GM04504 (cell line): Measurements from ENCODE around the gene EMILIN1.

Experiments
- DNase-seq: peaks from one replicate; pipeline ENCODE4 v3.0.0-alpha.2; 2012; ENCODE audit warnings: low read depth

EMILIN1 gene

DNA sequence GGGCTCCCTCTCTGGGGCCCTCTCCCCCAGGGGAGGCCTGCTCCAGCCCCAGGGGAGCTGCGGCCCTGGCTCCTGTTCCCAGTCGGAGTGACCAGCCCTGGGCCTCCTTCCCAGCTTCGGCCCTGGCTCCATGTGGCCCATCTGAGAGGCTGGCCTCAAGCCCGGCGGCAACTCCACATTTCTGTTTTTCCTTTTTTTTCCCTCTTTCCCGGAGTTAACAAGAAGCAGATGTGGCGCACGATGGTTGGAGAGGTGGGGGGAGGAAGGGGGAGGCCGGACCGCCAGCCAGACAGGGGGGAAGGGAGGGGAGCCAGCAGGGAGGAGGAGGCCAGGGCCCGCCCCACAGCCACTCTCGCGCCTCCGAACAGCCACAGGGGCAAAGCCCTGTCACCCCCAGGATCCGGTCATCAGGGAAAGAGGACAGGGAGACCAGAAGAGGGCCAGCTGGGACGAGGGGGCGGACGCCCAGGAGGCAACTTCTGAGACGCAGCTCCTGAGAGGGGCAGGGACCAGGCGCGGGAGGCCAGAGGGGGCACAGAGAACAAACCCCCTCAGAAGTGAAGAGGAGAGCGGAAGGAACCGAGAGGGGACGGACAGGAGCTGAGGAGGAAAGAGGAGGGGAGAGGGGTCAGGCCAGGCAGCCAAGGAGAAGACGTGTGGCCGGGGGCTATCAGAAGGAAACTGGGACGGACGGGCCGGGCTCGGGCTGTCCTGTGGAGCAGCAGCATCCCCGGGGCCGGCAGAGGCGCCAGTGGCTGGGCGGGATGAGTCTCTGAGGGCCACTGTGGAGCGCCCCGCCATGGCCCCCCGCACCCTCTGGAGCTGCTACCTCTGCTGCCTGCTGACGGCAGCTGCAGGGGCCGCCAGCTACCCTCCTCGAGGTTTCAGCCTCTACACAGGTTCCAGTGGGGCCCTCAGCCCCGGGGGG lies at the start of gene EMILIN1:
Gene EMILIN1, plus strand, starts transcription at position 349 of the 928 bp plus-strand sequence. Its CDS starts 451 bp downstream, at position 800.
- DNase-seq = peak; percentile 97

DNA sequence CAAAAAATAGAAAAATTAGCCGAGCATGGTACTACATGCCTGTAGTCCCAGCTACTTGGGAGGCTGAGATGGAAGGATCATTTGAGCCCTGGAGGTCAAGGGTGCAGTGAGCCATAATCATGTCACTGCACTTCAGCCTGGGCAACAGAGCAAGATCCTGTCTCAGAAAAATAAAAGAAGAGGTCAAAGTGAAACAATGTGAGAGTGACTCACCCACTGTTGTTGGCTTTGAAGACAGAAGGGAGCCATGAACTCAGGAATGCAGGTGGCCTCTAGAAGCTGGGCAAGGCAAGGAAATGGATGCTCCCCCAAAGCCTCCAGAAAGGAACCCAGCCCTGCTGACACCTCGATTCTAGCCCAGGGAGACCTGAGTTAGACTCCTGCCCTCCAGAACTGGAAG lies 49.4 kb upstream of the EMILIN1 start:
- DNase-seq = no peak

DNA sequence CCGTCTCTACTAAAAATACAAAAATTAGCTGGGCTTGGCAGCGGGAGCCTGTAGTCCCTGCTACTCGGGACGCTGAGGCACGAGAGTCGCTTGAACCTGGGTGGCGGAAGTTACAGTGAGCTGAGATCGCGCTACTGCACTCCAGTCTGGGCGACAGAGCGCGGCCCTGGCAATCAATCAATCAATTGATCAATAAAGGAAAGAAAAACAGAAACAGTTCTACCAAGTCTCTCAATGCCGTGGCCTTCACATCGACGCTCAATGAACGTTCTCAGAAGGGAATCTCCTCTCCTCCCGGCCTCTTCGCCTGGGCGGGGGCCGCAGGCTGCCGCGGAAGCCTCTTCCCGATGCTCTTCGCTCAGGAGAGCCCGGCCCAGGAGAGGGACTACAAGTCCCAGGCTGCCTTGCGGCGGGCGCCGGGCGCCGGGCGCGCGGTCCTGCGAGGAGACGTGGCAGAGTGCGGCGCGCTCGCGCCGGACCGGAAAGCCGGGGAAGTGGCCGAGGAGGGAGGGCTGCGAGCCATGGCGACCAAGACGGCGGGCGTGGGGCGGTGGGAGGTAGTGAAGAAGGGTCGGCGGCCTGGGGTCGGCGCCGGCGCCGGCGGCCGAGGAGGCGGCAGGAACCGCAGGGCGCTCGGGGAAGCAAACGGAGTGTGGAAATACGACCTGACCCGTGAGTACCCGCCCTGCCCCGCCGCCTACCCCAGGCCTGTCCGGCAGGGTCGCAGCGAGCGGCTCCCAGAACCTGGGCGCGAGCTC lies 45.7 kb upstream of the EMILIN1 start, which contains the start of gene TMEM214:
Gene TMEM214, plus strand, starts transcription at position 471 of the 758 bp plus-strand sequence. Its CDS starts 51 bp downstream, at position 522.
- peak; percentile 74 for DNase-seq

DNA sequence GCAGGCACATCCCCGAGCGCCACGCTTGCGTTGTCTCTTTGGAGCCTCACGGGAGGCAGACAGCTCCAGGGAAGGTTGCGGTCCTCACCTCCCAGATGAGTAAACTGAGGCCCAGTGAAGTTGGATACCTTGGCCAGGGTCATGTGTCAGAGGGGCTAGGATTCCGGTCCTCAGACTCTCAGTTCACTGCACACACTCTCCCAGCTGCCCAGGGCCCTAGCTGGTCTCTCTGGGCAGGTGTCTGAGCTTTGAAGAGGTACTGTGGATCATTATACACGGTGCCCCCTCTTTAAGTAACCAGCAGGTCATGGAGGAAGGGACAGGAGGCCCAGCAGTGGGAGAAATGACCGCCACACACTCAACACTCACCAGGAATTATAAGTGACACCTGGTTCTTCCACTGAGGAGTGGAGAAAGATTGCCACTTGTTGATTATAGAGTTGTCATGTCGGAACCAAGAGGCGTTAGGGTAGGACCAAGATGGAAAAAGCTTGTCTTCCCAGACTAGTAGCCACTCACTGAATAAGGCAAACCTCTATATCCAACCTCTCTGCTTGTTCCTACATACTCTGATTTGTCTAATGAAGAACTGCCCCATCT lies 45.1 kb upstream of the EMILIN1 start:
- DNase-seq = no peak

DNA sequence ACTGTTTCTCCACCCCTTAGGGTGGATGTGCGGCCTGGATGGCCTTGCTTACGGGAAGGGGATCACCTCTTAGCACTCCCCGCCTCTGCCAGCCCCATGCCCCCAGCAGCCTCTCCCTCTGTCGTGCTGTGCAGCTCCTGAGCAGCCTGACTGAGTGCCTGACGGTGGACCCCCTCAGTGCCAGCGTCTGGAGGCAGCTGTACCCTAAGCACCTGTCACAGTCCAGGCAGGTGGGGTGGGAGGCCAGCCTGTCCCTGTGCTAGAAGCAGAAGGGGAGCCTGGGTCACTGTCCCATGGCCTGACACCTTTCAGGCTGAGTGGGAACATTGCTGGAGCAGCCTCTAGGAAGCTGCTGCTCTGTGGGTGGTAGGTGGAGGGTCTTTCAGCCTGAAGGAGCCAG lies 40.4 kb upstream of the EMILIN1 start:
- no peak for DNase-seq

DNA sequence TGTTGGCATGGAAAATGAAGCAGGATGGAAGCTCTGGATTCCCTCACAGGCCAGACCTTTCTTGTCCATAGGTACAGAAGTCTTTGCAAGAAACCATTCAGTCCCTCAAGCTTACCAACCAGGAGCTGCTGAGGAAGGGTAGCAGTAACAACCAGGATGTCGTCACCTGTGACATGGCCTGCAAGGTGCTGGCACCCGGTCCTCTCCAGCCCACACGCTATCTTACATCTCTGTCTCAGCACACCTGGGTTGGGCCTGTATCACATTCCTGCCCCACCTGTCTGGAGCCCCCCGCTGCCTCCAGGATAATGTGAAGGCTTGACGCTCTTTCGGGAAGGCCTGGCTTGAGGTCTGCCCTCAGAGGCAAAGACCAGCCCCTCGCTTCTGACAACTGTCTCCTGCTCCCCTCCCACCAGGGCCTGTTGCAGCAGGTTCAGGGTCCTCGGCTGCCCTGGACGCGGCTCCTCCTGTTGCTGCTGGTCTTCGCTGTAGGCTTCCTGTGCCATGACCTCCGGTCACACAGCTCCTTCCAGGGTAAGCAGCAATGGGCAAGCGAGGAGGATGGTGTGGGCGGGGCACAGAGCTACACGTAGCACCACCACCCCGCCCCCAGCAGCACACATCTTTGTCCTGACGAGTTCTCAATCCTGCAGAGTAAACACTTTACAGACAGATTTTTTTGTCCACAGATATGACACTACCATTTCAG lies 39.6 kb upstream of the EMILIN1 start:
- DNase-seq = no peak

DNA sequence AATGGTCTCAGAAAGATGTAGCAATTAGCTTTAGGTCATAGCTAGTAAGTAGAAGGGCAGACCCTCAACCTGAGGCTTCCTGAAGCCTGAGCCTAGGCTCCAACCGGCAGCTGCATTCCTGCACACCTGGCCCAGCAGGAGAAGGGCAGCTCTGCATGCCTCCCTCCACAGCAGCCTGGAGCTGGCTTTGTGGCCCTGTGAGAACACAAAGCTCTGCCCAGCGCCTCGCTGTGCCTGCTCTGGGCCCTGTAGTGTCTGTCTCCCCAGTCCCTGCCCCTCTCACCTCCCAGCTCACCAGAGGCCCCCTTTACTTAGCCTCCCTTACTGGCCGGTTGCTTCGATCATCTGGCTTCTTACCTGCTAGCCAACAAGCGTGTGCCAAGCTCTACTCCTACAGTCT lies 39.0 kb upstream of the EMILIN1 start:
- DNase-seq = no peak

DNA sequence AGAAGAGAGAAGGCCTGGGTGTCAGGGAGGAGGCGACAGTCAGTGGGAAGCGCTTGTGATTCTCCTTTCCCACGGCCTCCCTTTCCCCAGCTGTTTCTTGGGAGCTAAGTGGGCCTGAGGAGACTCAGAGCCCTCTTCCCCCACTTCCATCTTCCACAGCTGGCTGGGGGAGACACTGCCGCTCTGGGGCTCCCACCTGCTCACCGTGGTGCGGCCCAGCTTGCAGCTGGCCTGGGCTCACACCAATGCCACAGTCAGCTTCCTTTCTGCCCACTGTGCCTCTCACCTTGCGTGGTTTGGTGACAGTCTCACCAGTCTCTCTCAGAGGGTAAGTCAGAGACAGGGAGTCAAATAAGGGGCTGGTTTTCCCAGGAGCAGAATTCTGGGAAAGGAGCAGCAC lies 38.5 kb upstream of the EMILIN1 start:
- DNase-seq = no peak

DNA sequence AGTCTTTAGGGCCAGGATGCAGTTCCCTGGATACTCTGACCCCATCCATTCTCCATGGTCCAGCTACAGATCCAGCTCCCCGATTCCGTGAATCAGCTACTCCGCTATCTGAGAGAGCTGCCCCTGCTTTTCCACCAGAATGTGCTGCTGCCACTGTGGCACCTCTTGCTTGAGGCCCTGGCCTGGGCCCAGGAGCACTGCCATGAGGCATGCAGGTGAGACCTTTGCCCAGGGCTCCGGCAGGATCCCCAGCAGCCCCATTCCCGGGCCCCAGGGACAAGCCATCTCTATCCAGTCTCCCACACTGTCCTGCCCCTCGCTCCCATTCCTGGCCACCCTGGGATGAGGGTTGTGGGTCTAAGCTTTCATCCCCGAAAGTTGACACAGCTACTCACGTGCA lies 38.1 kb upstream of the EMILIN1 start:
- DNase-seq = no peak

DNA sequence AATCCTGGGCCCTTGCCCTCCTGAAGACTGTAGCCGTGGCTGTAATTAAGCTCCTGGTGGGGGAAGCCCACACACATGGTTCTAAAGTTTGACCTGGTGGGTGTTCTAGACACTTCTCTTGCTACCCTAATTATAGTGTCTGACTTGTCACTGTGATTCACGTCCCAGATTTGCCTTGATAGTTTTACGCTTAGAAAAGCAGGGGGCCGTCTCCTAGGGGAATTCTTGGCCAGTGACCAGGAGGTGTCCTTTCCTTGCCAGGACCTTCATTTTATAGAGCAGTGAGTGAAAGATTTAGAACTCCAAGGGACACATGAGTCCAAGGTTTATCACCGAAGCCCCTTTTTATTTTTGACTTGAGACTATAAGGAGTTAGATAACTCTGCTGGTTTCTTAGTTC lies 36.7 kb upstream of the EMILIN1 start:
- no peak for DNase-seq

DNA sequence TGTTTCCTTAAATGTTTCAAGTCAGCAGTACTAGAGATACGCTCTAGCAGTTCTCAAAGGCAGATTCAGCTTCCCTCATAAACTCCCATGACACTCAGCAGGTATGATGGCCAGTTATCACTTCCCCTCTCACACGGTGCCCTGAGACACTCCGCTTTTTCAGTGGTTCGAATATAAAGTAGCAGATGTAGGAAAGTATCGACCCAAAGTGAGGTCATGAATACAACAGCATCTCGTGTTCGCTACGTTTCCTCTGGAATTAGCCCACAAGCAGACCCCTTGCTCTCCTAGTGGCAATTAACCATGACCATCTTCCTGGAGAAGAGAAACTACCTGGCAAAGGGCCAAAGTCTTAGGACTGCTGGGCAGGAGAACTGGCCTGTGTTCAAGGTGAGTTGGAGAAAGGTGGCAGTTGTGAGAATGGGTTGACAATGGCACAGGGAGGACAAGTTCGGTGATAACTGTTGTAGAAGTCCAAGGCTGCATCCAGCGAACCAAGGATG lies 36.2 kb upstream of the EMILIN1 start:
- no peak for DNase-seq

DNA sequence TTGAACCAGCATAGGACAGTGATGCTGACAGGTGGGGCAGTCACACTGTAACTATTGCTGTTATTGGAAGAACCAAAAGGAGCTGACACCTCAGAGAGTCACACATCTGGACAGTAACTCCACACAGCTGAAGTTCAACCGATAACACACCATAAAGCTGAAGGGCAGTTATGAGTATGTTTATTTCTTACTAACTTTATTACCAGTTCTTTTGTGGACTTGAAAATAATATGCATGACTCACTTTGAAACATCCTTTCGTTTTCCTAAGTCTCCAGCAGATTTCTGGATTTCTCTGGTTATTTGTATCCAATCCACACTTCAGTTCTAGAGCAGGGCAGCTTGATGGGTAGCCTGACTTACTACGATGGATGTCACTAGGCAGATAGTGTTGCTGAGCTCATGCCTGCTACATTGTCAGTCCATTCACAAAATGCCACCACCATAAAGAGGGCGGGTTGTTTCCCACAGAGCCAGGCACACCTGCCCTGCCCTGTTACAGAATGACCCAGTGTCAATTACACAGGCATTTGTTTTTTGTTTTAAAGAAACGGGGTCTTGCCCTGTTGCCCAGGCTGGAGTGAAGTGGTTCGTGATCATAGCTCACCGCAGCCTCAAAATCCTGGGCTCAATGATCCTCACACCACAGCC lies 35.3 kb upstream of the EMILIN1 start:
- no peak for DNase-seq

DNA sequence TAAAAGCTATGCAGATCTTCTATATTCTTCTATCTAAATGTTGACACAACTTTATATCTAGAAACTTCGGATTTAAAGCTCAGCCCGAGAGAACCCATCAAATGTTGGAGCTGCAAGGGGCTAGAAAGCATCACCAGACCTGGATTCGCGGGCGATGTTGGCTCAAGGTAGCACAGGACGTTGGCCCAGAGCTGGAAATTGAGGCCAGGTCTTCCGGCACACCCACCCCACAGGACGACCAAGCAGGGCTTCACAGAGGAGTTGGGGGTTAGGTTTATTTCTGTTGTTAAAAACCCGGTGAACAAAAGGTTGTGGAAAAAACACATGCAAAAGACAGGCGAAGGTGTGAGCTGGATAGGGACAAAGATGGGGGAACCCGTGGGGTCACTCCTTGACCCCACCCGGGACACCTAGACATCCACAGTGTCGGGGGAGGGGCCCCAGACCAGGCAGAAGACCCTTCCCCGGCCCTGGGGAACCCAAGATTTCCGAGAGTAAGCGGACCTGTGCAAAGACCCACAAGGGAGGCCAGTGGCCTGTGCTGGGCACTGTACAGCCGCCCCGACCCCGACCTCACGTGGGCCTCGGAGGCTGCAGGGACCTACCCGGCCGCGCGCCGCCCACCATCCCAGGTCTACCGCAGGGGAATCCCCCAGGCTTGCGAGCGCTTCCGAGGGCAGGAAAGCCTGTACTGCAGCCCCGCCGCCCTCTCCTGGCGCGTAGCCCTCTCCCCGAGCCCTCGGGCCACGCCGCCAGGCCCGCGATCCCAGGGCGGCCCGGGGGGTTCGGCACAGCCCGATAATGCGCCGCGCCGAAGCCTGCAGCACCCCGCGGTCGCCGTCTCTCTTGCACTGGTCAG lies 28.8 kb upstream of the EMILIN1 start:
- DNase-seq = no peak

DNA sequence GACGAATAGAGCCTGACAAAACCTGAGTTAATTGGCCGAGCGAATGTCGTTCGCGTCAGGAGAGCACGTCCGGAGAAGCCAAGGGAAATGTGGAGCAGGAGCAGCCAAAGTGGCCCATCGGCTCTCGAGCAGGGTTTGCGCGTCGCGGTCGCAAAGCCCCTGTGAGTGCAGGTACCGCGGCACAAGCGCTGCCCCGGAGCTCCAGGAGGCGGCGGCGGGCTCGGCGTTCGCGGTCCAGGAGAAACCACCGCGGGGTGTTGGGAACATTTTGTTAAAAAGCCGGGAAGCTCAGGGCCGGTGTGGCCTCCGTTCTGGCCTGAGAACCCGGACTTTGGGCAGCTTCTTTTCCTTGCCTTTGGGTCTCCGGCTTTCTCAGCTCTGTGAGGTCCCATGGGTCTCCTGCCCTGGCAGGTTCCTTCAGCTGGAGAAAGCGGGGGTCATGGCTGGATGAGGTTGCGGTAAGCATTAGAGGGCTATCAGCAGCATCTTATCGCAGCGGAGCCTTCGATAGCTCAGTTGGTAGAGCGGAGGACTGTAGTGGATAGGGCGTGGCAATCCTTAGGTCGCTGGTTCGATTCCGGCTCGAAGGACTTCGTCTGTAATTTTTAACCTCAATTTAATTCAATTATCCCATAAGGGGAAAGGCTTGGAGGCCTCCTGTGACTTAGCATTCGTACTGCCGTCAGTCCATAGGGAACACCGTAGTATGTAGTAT lies 28.0 kb upstream of the EMILIN1 start:
- peak; percentile 84 for DNase-seq

DNA sequence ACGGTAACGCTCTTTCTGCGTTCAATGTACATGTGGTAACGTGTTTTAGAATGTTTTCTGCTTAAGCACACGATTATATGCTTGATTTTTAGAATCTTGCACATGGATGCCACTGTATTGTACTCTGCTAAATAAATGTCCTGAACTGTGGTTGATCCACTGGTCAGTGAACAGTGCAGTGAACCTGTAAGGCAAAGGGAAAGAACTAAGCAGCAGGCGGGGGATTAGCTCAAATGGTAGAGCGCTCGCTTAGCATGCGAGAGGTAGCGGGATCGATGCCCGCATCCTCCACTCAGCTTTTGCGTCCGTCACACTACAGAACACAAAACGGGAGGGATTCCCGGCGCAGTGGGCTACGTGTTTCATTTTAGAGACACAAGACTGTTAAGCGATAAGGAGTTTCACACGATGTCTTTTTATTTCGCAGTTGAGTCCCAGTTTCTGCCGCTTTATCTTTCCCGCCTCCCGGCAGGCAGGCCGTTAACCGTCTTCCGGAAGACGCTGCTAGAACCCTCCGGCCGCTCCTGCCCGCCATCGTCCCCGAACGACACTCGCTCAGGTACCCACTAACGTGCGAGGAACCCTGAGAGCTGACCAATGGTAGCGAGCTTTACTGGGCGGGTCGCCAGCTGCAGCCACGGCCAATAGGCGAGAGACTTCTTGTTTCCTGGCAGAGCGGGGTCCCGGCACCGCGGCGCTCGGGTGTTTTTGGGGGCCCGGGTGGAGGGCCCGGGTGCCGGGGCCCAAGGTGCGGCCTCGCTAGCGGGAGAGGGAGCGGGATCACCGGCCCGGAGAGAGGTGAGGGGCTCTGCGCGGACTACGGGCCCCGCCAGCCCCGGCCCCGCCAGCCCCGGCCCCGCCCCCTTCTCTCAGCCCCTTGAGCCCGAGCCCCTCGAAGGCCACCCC lies 27.2 kb upstream of the EMILIN1 start, which contains the start of gene AGBL5:
Gene AGBL5, plus strand, starts transcription at position 673 of the 906 bp plus-strand sequence. CDS start 1,291 bp downstream, outside the sequence.
- DNase-seq = peak; percentile 71

DNA sequence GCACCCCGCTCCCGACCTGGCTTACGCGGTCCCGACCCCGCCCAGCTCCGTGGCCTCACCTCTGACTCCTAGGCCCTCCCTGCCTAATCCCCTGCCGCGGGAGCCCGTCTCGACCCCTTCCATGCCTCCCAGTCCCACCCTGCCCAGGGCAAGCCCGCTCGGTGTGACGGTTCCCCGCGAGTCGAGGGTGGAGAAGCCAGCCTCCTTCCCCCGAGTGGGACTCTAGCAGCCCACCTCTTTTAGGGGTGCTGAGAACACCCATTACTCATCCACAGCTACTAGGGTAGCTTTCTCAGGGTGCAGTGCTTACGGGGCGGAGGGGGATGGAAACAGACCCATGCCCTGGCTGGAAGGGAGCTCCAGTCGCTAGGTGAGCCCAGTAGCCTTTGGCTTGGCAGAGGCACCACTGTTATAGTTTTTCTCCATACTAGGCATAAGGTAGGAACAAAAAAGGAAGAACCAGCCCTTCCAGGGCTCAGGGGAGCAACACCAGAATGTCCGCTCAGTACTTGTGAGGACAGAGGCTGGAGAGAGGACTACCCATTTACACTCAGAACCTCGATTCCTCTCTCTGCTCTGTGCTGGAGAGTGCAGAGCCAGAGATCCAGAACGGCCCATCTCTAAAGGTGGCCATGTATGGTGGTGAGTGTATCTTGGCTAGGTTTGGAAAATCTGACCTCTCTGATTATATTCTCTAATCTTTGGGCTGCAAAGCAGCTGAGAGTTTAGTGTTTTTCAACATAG lies 26.3 kb upstream of the EMILIN1 start:
- no peak for DNase-seq

DNA sequence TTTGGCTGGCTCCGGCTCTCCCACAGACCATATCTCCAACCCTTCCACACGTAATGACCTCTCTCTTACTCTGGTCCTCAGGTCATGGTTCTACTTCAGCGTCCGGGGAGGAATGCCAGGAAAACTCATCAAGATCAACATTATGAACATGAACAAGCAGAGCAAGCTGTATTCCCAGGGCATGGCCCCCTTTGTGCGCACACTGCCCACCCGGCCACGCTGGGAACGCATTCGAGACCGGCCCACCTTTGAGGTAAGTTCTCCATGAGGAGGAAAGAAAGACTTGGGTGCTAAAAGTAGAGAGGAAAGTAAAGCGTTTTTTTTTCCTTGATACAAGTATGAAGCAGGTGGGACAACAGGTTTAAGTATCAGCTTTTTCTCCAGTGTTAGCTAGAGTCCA lies 25.1 kb upstream of the EMILIN1 start:
- DNase-seq = no peak

DNA sequence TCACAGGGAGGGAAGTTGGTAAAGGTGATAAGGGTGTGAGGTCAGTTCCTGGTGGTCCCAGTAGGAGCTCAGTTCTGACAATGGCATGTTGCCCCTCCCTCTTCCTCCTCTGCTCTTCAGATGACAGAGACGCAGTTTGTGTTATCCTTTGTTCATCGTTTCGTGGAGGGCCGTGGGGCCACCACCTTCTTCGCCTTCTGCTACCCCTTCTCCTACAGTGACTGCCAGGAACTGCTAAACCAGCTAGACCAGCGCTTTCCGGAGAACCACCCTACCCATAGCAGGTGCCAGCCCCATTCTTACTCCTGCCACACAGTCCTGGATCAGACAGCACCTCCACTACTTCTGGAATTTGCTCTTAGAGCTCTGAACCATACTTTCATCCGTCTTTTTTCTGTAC lies 24.6 kb upstream of the EMILIN1 start:
- no peak for DNase-seq
